Fibroblast of lung (primary cell): ENCODE data around the gene NCOA7. TPM values are rescaled to one million over a fixed set of nuclear protein-coding genes. Genes with fewer than 3 reads are reported as not detected.

Source experiments
- DNase-seq, 2 donors: peaks; one replicate each; pipeline versions ENCODE4 v3.0.0 to v3.0.0-alpha.2; 2010; ENCODE audit warnings: low read depth in 2 of 2
- H2AFZ ChIP-seq: 2 replicates; pipeline ENCODE4 v1.5.1; 2012; ENCODE audit warnings: low read length, control low read depth, inconsistent platforms
- H3K27ac ChIP-seq: 2 replicates; pipeline ENCODE4 v1.5.1; 2011; ENCODE audit warnings: low read length, control low read depth; ENCODE audit not compliant: insufficient read depth
- H3K27me3 ChIP-seq: 2 replicates; pipeline ENCODE4 v1.5.1; 2011; ENCODE audit warnings: mild to moderate bottlenecking, low read length; ENCODE audit not compliant: control insufficient read depth, insufficient read depth
- H3K36me3 ChIP-seq: 2 replicates; pipeline ENCODE4 v1.5.1; 2011; ENCODE audit warnings: low read length; ENCODE audit not compliant: control insufficient read depth, insufficient read depth
- H3K4me1 ChIP-seq: 2 replicates; pipeline ENCODE4 v1.5.1; 2011; ENCODE audit warnings: low read length; ENCODE audit not compliant: control insufficient read depth, insufficient read depth; ENCODE audit errors: extremely low read depth
- H3K4me2 ChIP-seq: 2 replicates; pipeline ENCODE4 v1.5.1; 2011; ENCODE audit warnings: low read length, control low read depth; ENCODE audit not compliant: insufficient read depth; ENCODE audit errors: extremely low read depth
- H3K4me3 ChIP-seq, 4 experiments: fragments of 200-600 bp in 1 of 4; sonication (generic) in 1 of 4; replicated peaks in 1 of 4; 2 replicates each; pipeline ENCODE4 v1.5.1; 2011 to 2016; ENCODE audit warnings: low read length in 4 of 4, low read depth in 3 of 4, mild to moderate bottlenecking in 3 of 4, control low read depth in 2 of 4, inconsistent platforms in 1 of 4, mixed read lengths in 1 of 4; ENCODE audit not compliant: insufficient read depth in 1 of 4; ENCODE audit errors: control extremely low read depth in 1 of 4
- H3K79me2 ChIP-seq: 2 replicates; pipeline ENCODE4 v1.5.1; 2012; ENCODE audit warnings: mild to moderate bottlenecking, low read length, inconsistent platforms; ENCODE audit not compliant: control insufficient read depth, insufficient read depth
- H3K9ac ChIP-seq: 2 replicates; pipeline ENCODE4 v1.5.1; 2011; ENCODE audit warnings: mild to moderate bottlenecking, low read length, control low read depth; ENCODE audit not compliant: insufficient read depth
- H3K9me3 ChIP-seq: 2 replicates; pipeline ENCODE4 v1.5.1; 2012; ENCODE audit warnings: low read depth, low read length; ENCODE audit not compliant: control insufficient read depth, insufficient read depth
- H4K20me1 ChIP-seq: 2 replicates; pipeline ENCODE4 v1.5.1; 2011; ENCODE audit warnings: low read length; ENCODE audit not compliant: control insufficient read depth, insufficient read depth; ENCODE audit errors: extremely low read depth
- EZH2 ChIP-seq: IDR thresholded peaks from 2 replicates; pipeline ENCODE4 v1.5.1; 2012; ENCODE audit warnings: low read length, control low read depth, mild to moderate bottlenecking; ENCODE audit errors: missing control alignments
- polyA plus RNA-seq, 2 donors: library from polyadenylated mRNA; depleted of rRNA in 1 of 2; stranded (reverse) in 1 of 2; unstranded in 1 of 2; fragments of >200 nt; gene quantifications; 2 replicates each; pipeline ENCODE4 v1.2.1, GENCODE V29; 2011 to 2012; ENCODE audit warnings: missing spikeins in 1 of 2
- total RNA-seq: library from RNA; depleted of rRNA; stranded (reverse); fragments of >200 nt; gene quantifications from 2 replicates; pipeline ENCODE4 v1.2.1, GENCODE V29; 2014
- TF ChIP-seq, protein P1 (sequence below), 2 donors: IDR thresholded peaks in 1 of 2; conservative IDR thresholded peaks in 1 of 2; 1 replicate in 1 of 2; 2 replicates in 1 of 2; pipeline ENCODE4 v1.5.1; 2011 to 2012; ENCODE audit warnings: low read length in 2 of 2, control low read depth in 1 of 2, inconsistent platforms in 1 of 2, low read depth in 1 of 2, mild to moderate bottlenecking in 1 of 2

NCOA7 gene
- total and polyA plus RNA-seq, 2 donors (not counting 1 experiment from before 2014, with no cell fraction given), result 13.7 to 49.9 TPM

DNA sequence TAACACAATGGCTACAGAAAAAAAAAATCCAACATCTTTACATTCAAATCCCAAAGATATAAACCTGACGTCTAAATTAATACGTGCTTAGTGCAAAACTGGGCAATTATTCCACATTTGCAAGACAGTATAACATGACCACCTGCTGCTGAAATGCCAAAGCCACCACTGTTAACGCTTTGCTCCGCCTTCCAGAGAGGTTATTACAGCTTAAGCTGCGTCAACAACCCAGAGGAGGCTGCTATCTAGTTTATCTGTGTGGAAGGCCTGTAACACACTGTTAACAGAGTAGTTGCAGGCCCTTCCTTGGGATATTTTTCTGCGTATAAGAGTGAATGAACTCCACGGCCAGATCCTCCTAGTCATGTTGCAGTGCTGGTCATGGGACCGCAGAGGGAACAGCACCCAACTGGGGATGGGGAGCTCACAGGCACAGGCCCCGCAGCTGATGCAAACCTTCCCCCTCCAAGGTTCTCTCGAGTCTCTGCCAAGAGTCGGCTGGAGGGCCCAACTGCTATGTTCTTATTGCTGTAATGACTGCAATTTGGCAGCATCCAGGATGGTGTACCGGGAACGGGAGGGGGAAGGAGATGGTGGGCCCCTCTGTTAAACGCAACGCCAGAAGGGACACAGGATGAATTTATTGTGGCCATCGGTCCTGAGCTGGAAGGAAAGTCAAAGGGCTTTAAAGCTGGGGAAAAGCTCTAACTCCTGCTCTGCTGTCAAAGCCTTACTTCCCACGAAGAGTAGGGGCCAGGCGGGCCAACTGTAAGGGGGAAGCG is 993 bp upstream of the NCOA7 start:
- Histone ChIP-seq H3K4me3 (peak overlapping the region; percentile 36 to 84 (median 74)), H3K4me2 (peak overlapping the region; percentile 89), H3K79me2 (peaks cover 11% of the 10 kb centered on the region), H3K9me3 (no peaks in the 10 kb centered on the region), H3K27ac (peak overlapping the region; percentile 85), H2AFZ (peak overlapping the region; percentile 90), H3K36me3 (no peaks in the 10 kb centered on the region), H3K27me3 (no peaks in the 10 kb centered on the region), H3K9ac (peak overlapping the region; percentile 86), H3K4me1 (peaks cover 20% of the 10 kb centered on the region), H4K20me1 (no peaks in the 10 kb centered on the region)
- peak; percentile 50 to 66 for DNase-seq
- TF ChIP-seq EZH2, result no peak
- TF ChIP-seq, protein P1, sequence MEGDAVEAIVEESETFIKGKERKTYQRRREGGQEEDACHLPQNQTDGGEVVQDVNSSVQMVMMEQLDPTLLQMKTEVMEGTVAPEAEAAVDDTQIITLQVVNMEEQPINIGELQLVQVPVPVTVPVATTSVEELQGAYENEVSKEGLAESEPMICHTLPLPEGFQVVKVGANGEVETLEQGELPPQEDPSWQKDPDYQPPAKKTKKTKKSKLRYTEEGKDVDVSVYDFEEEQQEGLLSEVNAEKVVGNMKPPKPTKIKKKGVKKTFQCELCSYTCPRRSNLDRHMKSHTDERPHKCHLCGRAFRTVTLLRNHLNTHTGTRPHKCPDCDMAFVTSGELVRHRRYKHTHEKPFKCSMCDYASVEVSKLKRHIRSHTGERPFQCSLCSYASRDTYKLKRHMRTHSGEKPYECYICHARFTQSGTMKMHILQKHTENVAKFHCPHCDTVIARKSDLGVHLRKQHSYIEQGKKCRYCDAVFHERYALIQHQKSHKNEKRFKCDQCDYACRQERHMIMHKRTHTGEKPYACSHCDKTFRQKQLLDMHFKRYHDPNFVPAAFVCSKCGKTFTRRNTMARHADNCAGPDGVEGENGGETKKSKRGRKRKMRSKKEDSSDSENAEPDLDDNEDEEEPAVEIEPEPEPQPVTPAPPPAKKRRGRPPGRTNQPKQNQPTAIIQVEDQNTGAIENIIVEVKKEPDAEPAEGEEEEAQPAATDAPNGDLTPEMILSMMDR (conservative IDR thresholded peaks at IDR 0.05 in 1 of 2, IDR thresholded peaks at IDR 0.05 in 1 of 2; ENCODE audit: low read depth in 1 of 2, low read length in 2 of 2), result no peak

DNA sequence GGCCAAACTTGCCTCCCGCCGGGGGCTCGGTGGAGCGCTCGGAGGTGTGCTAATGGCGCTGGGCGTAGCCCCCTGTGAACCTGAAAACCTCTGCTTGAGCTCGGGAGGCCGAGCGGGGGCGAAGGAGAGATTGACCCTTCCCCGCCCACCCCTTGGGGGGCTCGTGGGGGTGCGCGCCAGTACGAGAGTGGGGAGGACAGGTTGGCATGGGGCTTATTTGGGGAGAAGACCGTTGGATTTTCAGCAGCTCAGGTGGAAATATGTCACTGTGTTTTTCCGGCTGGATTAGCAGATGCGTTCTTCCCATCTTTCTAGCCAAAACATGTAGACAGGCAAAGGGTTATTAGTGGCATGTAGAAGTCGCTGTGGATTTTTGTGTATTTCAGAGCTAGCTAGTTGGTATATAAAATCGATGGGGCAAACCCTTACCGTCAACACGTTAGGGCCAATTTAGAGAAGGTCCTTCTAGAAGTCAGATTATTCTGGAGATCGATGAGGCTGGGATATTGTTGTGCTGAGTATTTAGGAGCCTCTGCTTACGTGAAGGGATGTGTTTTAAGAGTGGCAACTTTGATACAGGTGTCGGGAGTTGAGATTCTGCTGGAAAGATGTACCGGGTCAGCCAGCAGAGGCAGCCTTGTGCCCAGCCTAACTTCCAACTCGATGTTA is 525 bp downstream of the NCOA7 start:
- Histone ChIP-seq H3K9me3 (no peaks in the 10 kb centered on the region), H2AFZ (peak overlapping the region; percentile 90), H3K79me2 (peaks cover 17% of the 10 kb centered on the region), H3K36me3 (no peaks in the 10 kb centered on the region), H3K4me2 (peak overlapping the region; percentile 91), H3K27ac (peak overlapping the region; percentile 85), H3K27me3 (no peaks in the 10 kb centered on the region), H3K4me3 (peak overlapping the region; percentile 63 to 84 (median 77)), H3K4me1 (peaks cover 20% of the 10 kb centered on the region), H3K9ac (peak overlapping the region; percentile 86), H4K20me1 (no peaks in the 10 kb centered on the region)
- no peak for TF ChIP-seq EZH2
- TF ChIP-seq, protein P1 (conservative IDR thresholded peaks at IDR 0.05 in 1 of 2, IDR thresholded peaks at IDR 0.05 in 1 of 2; ENCODE audit: low read depth in 1 of 2, low read length in 2 of 2), result peak; percentile 59 to 82
- DNase-seq, result peak; percentile 53 to 58

DNA sequence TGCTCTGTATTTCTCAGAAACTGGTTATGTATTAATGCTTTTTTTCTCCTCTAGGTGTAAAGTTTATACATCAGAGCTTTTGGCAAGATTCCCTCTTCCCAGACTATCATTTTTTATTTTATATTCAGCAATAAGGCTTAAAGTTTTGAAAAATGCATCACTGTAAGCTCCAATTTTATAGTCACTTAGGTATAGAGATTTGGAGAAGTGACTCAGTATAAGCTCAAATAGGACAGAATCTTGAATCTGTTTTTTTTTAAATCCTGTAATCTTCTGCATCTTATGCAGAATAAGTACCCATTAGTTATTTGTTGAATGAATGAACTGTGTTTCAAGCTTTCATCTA is 1.0 kb downstream of the NCOA7 start:
- Histone ChIP-seq H3K4me3 (peak overlapping the region; percentile 63 to 84 (median 77)), H4K20me1 (no peaks in the 10 kb centered on the region), H2AFZ (no peak overlapping the region), H3K27me3 (no peaks in the 10 kb centered on the region), H3K36me3 (no peaks in the 10 kb centered on the region), H3K4me2 (peak overlapping the region; percentile 91), H3K79me2 (peaks cover 17% of the 10 kb centered on the region), H3K9me3 (no peaks in the 10 kb centered on the region), H3K9ac (no peak overlapping the region), H3K4me1 (peaks cover 20% of the 10 kb centered on the region), H3K27ac (no peak overlapping the region)
- no peak for DNase-seq
- TF ChIP-seq EZH2, result no peak
- TF ChIP-seq, protein P1 (conservative IDR thresholded peaks at IDR 0.05 in 1 of 2, IDR thresholded peaks at IDR 0.05 in 1 of 2; ENCODE audit: low read depth in 1 of 2, low read length in 2 of 2), result no peak
